ENCODE data around the gene YBX3. TPM values are rescaled to one million over a fixed set of nuclear protein-coding genes. Genes with fewer than 3 reads are reported as not detected.
"Not testable (repeated sequence)": the region's sequence is repeated elsewhere in the genome, so short reads cannot be mapped to it uniquely, and the experiment has no call there.

Gene YBX3
- total and polyA plus RNA-seq, 4 donors: 277 to 602 (median 360) TPM

DNA sequence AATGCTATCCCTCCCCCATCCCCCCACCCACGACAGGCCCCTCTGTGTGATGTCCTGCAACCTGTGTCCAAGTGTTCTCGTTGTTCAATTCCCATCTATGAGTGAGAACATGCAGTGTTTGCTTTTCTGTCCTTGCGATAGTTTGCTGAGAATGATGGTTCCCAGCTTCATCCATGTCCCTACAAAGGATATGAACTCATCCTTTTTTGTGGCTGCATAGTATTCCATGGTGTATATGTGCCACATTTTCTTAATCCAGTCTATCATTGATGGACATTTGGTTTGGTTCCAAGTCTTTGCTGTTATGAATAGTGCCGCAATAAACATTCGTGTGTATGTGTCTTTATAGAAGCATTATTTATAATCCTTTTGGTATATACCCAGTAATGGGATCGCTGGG is 20.3 kb upstream of the YBX3 start:
- H3K36me3 ChIP-seq (ENCODE audit: control insufficient read depth in 1 of 2, insufficient read depth in 2 of 2, low read length in 1 of 2); intact Hi-C loops (cut with DNase I); DNase-seq; H3K9me3 ChIP-seq (ENCODE audit: control insufficient read depth, low read length); H3K27me3 ChIP-seq (ENCODE audit: control insufficient read depth in 1 of 2, insufficient read depth in 2 of 2, low read length in 1 of 2); H3K4me1 ChIP-seq (ENCODE audit: control insufficient read depth in 1 of 2, insufficient read depth in 2 of 2, low read length in 2 of 2); ATAC-seq (ENCODE audit: low FRiP score); H3K4me3 ChIP-seq (ENCODE audit: low read length in 2 of 2); H3K27ac ChIP-seq (ENCODE audit: low read depth in 1 of 2, low read length in 2 of 2): not testable (repeated sequence)
- WGBS, 2 donors: 90% methylated on average over 6 of the region's 6 CpGs

DNA sequence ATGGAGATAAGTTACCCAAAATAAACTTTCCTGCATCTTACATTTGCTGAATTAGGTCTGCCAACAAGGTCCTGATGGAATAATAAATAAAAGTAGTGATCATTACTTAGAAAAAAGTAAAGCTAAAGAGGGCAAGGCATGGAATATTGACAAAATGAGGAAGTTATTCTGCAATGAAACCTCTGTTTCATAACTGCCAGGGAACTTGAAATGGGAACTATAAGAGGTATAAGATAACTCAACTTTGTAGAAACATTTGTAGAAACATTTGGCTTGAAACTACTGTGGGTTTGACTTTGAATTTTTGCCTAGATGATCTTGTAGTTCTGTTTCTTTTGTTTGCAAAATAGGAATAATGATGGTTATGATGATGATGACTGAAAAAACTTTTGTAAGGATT is 18.7 kb upstream of the YBX3 start:
- H3K4me1 ChIP-seq (ENCODE audit: control insufficient read depth in 1 of 2, insufficient read depth in 2 of 2, low read length in 2 of 2): peaks cover 0 to 1% of the 10 kb centered on the region in 2 donors
- no peak for ATAC-seq (ENCODE audit: low FRiP score)
- H3K4me3 ChIP-seq (ENCODE audit: low read length in 2 of 2): no peak overlapping the region
- no peaks in the 10 kb centered on the region for H3K27me3 ChIP-seq (ENCODE audit: control insufficient read depth in 1 of 2, insufficient read depth in 2 of 2, low read length in 1 of 2)
- no peak overlapping the region for H3K27ac ChIP-seq (ENCODE audit: low read depth in 1 of 2, low read length in 2 of 2)
- no peaks in the 10 kb centered on the region for H3K36me3 ChIP-seq (ENCODE audit: control insufficient read depth in 1 of 2, insufficient read depth in 2 of 2, low read length in 1 of 2)
- intact Hi-C loops (cut with DNase I): no loop called here
- H3K9me3 ChIP-seq (ENCODE audit: control insufficient read depth, low read length): no peaks in the 10 kb centered on the region
- no peak for DNase-seq

DNA sequence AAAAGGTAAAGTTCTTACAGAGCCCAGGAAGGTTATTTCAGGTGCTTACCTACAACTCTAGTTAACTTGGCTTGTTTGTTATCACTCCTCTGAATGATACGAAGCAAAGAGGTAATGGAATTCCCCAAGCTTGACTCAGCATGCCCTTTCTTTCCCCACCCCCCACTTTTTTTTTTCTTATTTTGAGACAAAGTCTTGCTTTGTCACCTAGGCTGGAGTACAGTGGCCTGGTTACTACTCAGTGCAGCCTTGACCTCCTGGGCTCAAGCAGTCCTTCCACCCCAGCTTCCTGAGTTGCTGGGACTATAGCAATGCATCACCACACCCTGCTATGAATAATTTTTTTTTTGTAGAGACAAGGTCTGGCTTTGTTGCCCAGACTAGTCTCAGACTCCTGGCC is 17.1 kb upstream of the YBX3 start:
- no peaks in the 10 kb centered on the region for H3K36me3 ChIP-seq (ENCODE audit: control insufficient read depth in 1 of 2, insufficient read depth in 2 of 2, low read length in 1 of 2)
- peaks cover 0 to 1% of the 10 kb centered on the region in 2 donors for H3K4me1 ChIP-seq (ENCODE audit: control insufficient read depth in 1 of 2, insufficient read depth in 2 of 2, low read length in 2 of 2)
- WGBS, 2 donors: 30 to 51% methylated on average over 1 of the region's 1 CpG
- H3K27me3 ChIP-seq (ENCODE audit: control insufficient read depth in 1 of 2, insufficient read depth in 2 of 2, low read length in 1 of 2): no peaks in the 10 kb centered on the region
- no peaks in the 10 kb centered on the region for H3K9me3 ChIP-seq (ENCODE audit: control insufficient read depth, low read length)
- ATAC-seq (ENCODE audit: low FRiP score) (no peak), DNase-seq (no peak)
- H3K27ac ChIP-seq (ENCODE audit: low read depth in 1 of 2, low read length in 2 of 2): no peak overlapping the region
- intact Hi-C loops (cut with DNase I): no loop called here
- no peak overlapping the region for H3K4me3 ChIP-seq (ENCODE audit: low read length in 2 of 2)

DNA sequence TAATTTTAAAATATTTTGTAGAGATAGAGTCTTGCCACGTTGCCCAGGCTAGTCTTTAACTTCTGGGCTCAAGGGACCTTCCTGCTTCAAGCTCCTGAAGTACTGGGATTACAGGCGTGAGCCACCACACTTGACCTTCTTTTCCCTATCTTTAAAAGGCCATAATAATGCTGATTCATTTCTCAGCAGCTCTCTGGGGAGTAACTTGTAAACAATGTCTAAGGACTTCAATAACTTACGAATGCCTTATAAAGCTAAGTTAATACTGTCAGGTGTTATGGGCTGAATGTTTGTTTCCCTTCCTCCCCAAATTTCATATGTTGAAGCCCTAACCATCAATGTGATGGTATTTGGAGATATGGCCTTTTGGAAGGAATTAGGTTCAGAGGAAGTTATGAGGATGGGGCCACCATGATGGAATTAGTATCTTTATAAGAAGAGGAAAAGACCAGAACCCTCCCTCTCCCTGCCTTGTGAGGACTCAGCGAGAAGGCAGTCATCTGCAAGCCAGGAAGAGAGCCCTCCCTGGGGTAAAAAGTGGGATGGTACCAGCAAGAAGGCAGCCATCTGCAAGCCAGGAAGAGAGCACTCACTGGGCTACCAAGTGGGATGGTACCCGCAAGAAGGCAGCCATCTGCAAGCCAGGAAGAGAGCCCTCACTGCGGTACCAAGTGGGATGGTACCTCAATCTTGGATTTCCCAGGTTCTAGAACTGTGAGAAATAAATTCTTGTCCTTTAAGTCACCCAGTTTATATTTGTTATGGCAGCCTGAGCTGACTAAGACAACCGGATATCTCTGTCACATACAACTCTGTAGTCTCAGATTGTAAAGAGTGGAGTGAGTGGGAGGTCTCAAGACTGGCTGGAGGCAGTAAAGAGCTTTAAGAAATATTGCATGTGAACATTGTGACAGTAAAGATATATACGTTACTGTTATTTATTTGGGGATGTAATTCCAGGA is 16.3 kb upstream of the YBX3 start:
- ATAC-seq (ENCODE audit: low FRiP score) (no peak), DNase-seq (no peak)
- WGBS, 2 donors: 82 to 84% methylated on average over 8 of the region's 8 CpGs
- Histone ChIP-seq H3K9me3 (ENCODE audit: control insufficient read depth, low read length) (no peaks in the 10 kb centered on the region), H3K27ac (ENCODE audit: low read depth in 1 of 2, low read length in 2 of 2) (no peak overlapping the region), H3K27me3 (ENCODE audit: control insufficient read depth in 1 of 2, insufficient read depth in 2 of 2, low read length in 1 of 2) (no peaks in the 10 kb centered on the region), H3K4me3 (ENCODE audit: low read length in 2 of 2) (no peak overlapping the region), H3K4me1 (ENCODE audit: control insufficient read depth in 1 of 2, insufficient read depth in 2 of 2, low read length in 2 of 2) (peaks cover 0 to 1% of the 10 kb centered on the region in 2 donors), H3K36me3 (ENCODE audit: control insufficient read depth in 1 of 2, insufficient read depth in 2 of 2, low read length in 1 of 2) (no peaks in the 10 kb centered on the region)
- intact Hi-C loops (cut with DNase I): no loop called here

DNA sequence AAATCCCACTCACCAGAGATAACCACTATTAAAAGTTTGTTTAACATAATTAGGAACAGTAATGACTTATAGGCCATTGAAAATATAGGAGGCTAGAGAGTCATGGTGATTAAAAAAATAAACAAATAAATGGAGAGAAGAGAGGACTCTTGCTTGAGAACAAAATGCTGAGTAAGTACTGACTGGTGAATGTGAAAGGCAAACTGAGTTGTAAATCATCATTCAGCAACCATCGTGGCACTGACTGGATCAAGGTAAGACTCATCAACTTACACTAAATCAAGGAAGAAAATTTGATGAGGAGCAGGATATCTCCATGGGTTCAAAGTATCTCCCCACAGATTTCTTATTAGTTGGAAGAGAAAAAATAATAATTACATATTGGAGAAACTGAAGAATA is 14.1 kb upstream of the YBX3 start:
- no peaks in the 10 kb centered on the region for H3K27me3 ChIP-seq (ENCODE audit: control insufficient read depth in 1 of 2, insufficient read depth in 2 of 2, low read length in 1 of 2)
- H3K4me1 ChIP-seq (ENCODE audit: control insufficient read depth in 1 of 2, insufficient read depth in 2 of 2, low read length in 2 of 2): no peaks in the 10 kb centered on the region
- 70 to 72% methylated on average over 1 of the region's 1 CpG for WGBS, 2 donors
- ATAC-seq (ENCODE audit: low FRiP score): no peak
- no peaks in the 10 kb centered on the region for H3K36me3 ChIP-seq (ENCODE audit: control insufficient read depth in 1 of 2, insufficient read depth in 2 of 2, low read length in 1 of 2)
- intact Hi-C loops (cut with DNase I): no loop called here
- DNase-seq: no peak
- H3K9me3 ChIP-seq (ENCODE audit: control insufficient read depth, low read length): no peaks in the 10 kb centered on the region
- H3K27ac ChIP-seq (ENCODE audit: low read depth in 1 of 2, low read length in 2 of 2): no peak overlapping the region
- H3K4me3 ChIP-seq (ENCODE audit: low read length in 2 of 2): no peak overlapping the region

DNA sequence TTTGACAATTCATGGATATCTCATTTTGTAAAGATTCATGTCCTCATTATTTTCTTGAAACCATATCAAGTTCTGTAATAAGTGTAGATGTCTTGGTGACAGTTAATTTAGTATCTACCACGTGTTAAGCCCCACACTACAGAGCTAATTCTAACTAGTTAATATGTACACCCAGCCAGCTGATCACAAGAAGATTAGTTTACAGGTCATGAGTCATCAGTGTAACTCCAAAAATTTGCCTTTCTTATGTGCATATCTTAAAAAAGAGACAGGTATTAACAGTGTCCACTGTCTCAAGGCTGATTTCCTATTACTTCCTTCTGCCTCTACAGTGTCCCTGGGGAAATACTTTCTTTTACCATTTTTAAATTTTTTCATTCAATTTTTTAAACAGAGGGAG is 13.3 kb upstream of the YBX3 start:
- intact Hi-C loops (cut with DNase I): no loop called here
- Histone ChIP-seq H3K27me3 (ENCODE audit: control insufficient read depth in 1 of 2, insufficient read depth in 2 of 2, low read length in 1 of 2) (no peaks in the 10 kb centered on the region), H3K4me1 (ENCODE audit: control insufficient read depth in 1 of 2, insufficient read depth in 2 of 2, low read length in 2 of 2) (no peaks in the 10 kb centered on the region), H3K27ac (ENCODE audit: low read depth in 1 of 2, low read length in 2 of 2) (no peak overlapping the region), H3K9me3 (ENCODE audit: control insufficient read depth, low read length) (no peaks in the 10 kb centered on the region), H3K4me3 (ENCODE audit: low read length in 2 of 2) (no peak overlapping the region), H3K36me3 (ENCODE audit: control insufficient read depth in 1 of 2, insufficient read depth in 2 of 2, low read length in 1 of 2) (no peaks in the 10 kb centered on the region)
- ATAC-seq (ENCODE audit: low FRiP score): no peak
- DNase-seq: no peak
- WGBS, 2 donors: 64 to 66% methylated on average over 1 of the region's 1 CpG

DNA sequence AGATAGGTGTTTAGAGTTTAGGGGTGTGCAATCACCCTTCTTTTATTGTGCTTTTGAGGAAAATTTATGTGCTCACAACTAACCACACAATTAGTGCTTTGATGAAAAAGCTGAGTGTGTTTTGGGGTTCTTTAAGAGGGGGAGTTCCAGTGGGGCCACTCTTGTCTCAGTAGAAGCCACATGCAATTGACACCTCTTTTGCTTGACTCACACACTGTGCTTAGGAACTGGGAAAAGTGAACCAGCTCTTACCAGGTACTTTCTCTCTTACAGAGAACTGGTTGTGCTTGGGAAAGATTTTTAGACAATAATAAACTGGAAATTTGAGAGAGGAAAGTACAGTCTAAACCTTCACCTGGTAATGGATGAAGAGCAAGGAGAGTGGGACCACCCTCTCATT is 12.3 kb upstream of the YBX3 start:
- intact Hi-C loops (cut with DNase I): no loop called here

DNA sequence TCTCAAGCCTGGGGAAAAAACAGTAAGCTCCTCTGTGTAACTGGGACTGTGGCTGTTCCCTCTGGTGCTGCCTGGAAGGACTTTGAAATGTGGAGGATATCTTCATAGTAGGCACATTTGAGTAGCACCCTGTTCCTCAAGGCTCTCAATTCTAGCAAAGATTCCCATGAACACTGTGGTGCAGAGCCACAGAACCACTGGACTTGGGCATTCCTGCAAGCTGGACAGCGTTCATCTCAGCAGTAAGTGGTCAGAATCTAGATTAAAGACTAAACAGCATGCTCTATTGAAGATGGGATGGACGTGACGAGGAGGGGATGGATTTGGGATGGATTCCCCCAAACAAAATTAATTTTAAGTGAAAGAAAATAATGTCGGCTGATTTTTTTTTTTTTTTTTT is 9.4 kb upstream of the YBX3 start:
- Histone ChIP-seq H3K27ac (ENCODE audit: low read depth in 1 of 2, low read length in 2 of 2) (no peak overlapping the region), H3K4me3 (ENCODE audit: low read length in 2 of 2) (no peak overlapping the region), H3K36me3 (ENCODE audit: control insufficient read depth in 1 of 2, insufficient read depth in 2 of 2, low read length in 1 of 2) (no peaks in the 10 kb centered on the region), H3K4me1 (ENCODE audit: control insufficient read depth in 1 of 2, insufficient read depth in 2 of 2, low read length in 2 of 2) (no peaks in the 10 kb centered on the region), H3K27me3 (ENCODE audit: control insufficient read depth in 1 of 2, insufficient read depth in 2 of 2, low read length in 1 of 2) (no peaks in the 10 kb centered on the region), H3K9me3 (ENCODE audit: control insufficient read depth, low read length) (peaks cover 2% of the 10 kb centered on the region)
- DNase-seq (no peak), ATAC-seq (ENCODE audit: low FRiP score) (no peak)
- intact Hi-C loops (cut with DNase I): no loop called here
- WGBS, 2 donors: 60 to 64% methylated on average over 4 of the region's 4 CpGs

More for the DNA sequence above, 12.3 kb upstream of the YBX3 start:
- DNase-seq (no peak), ATAC-seq (ENCODE audit: low FRiP score) (no peak)
- no peaks in the 10 kb centered on the region for H3K4me1 ChIP-seq (ENCODE audit: control insufficient read depth in 1 of 2, insufficient read depth in 2 of 2, low read length in 2 of 2)
- no peaks in the 10 kb centered on the region for H3K27me3 ChIP-seq (ENCODE audit: control insufficient read depth in 1 of 2, insufficient read depth in 2 of 2, low read length in 1 of 2)
- no peaks in the 10 kb centered on the region for H3K9me3 ChIP-seq (ENCODE audit: control insufficient read depth, low read length)
- no peak overlapping the region for H3K4me3 ChIP-seq (ENCODE audit: low read length in 2 of 2)
- no peak overlapping the region for H3K27ac ChIP-seq (ENCODE audit: low read depth in 1 of 2, low read length in 2 of 2)
- H3K36me3 ChIP-seq (ENCODE audit: control insufficient read depth in 1 of 2, insufficient read depth in 2 of 2, low read length in 1 of 2): no peaks in the 10 kb centered on the region

DNA sequence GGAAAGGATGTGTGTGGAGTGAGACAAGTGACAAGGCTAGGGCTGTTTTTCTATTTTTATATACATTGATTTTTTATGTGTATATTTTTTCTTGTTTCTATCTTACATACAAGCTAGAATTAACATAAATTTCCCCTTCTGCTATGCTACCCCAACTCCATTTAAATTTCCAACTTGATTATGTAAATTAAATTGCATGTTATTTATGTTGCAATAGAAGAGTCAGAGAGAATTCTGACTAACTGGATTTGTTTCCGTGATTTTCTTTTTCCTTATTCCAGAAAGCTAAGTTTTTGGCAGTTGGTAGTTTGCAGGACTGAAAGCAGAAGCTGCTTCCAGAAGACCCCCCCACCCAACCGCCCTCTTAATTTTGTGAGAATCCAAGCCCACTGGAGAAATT is 8.9 kb upstream of the YBX3 start:
- WGBS, 2 donors: 84 to 88% methylated on average over 2 of the region's 2 CpGs
- Histone ChIP-seq H3K27me3 (ENCODE audit: control insufficient read depth in 1 of 2, insufficient read depth in 2 of 2, low read length in 1 of 2) (no peaks in the 10 kb centered on the region), H3K27ac (ENCODE audit: low read depth in 1 of 2, low read length in 2 of 2) (no peak overlapping the region), H3K9me3 (ENCODE audit: control insufficient read depth, low read length) (peaks cover 2% of the 10 kb centered on the region), H3K4me3 (ENCODE audit: low read length in 2 of 2) (no peak overlapping the region), H3K4me1 (ENCODE audit: control insufficient read depth in 1 of 2, insufficient read depth in 2 of 2, low read length in 2 of 2) (no peaks in the 10 kb centered on the region), H3K36me3 (ENCODE audit: control insufficient read depth in 1 of 2, insufficient read depth in 2 of 2, low read length in 1 of 2) (no peaks in the 10 kb centered on the region)
- DNase-seq: no peak
- intact Hi-C loops (cut with DNase I): no loop called here
- ATAC-seq (ENCODE audit: low FRiP score): no peak

All from aorta (tissue), 5 donors.